HG02623 (cell line): ENCODE data around the gene MYL6B.
"Not testable (repeated sequence)": the region's sequence is repeated elsewhere in the genome, so short reads cannot be mapped to it uniquely, and the experiment has no call there.

ENCODE experiments used
- ATAC-seq: cut with Tn5 transposase; IDR thresholded peaks from one replicate; pipeline ENCODE4 v1.9.1; 2021; ENCODE audit warnings: moderate library complexity; ENCODE audit not compliant: unreplicated experiment

The MYL6B gene

DNA sequence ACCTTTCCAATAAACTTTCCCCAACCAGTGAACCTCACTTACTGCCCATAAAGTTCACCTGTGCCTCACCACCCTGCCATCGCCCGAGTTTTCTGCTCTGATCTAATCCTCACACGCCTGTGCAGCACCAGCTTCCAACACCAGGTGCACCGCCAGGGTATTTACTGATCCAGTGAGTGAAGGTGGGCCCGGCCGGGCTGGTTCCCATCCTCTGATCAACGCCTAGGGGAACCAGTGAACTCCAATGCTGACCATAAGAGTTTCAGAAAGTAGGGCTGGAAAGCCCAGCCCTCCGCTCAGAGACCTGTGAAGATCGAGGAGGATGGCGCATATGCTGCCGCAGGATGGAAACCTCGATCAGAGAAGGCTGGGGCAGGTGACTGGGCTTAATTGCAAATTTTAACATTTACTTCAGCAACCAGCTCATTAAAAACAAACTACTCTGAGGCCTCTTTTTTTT lies 685 bp upstream of the MYL6B start:
- ATAC-seq, result peak; percentile 37

DNA sequence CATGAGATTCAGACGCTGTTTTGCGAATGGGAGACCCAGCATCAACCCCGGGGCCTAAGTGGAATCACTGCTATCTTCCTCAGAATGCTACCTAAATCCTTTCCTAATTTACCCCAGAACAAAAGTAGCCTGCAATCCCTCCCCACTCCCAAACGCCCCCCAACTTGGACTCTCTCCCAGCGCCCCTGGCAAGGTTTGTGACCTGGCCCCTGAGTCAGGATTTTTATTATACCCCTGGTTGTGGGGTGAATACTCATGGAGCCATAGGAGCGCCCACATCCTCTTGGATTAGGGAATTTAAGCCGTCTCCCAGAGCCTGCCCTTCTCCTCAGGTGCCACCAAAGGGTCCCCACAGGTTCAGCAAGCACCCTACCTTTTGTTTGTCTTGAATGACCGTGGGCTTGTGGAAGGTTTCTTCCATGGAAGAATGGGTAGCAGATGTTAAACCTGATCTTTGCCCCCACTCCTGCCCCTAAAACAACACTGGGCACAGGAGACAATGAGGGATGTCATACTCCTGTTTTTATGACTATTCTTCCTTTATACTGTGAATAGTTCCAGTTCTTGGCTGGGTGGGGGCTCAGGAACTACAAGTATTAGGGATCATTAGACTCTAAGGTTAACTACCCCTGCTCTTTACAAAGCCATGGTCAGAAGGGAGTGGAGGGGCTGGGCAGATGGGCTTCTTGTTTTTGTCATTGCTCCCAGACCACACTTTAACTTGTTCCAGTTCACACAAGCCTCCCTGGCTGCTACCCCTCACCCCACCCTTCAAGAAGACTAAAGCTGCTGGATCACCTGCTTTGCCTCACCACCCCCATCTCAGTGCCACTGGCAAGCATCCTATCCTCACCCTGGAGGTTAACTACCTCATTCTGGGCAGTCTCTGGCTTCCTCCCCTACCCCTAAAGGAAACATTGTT lies 630 bp downstream of the MYL6B start:
- ATAC-seq, result no peak

DNA sequence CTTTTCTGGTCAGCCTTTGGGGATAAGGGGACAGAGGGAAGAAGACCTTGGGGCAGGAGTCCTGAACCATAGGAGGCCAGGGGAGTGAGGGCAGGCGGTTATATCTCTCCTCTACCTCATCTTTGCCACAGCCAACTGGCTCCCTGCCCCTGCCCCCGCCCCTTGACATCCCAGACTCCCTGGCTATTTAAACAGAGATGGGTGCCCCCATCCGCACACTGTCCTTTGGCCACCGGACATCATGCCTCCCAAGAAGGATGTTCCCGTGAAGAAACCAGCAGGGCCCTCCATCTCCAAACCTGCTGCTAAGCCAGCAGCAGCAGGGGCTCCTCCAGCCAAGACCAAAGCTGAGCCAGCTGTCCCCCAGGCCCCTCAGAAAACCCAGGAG lies 1.3 kb downstream of the MYL6B start:
- no peak for ATAC-seq

DNA sequence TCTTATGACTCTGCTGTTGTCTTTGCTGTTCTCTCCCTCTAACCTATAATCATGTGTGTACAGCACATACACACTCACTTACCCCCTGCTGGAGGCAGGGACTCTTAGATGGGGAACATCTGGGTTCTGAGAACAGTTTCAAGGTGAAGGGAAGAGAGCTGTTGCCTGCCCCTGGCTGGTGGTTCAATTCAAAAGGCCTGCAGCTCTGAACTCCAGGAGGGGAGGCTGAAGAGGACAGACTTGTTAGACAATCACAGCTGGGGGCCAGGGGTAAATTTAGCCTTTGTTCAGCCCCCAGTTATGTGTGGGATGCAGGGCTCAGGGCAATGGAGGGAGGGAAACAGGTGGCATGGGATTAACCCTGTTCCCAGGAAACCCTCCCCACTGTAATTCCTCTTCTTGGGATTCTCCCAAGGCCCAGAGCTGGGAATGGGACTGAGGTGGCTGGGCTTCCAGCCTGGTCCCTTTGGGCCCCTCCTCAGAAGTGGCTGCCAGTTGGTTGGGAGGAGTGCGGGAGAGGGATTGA lies 1.9 kb downstream of the MYL6B start:
- no peak for ATAC-seq

DNA sequence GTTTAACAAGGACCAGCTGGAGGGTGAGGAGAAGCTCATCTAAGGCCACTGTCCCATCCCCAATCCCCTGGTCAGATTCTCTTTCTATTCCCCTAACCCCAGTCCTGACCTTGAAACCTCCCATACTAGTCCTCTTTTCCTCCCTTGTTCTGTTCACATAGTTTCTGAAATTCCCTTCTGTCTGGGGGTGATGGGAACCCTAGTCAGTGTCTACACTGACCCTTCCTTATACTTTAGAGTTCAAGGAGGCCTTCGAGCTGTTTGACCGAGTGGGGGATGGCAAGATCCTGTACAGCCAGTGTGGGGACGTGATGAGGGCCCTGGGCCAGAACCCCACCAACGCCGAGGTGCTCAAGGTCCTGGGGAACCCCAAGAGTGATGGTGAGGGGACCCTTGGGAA lies 2.4 kb downstream of the MYL6B start:
- ATAC-seq, result no peak

DNA sequence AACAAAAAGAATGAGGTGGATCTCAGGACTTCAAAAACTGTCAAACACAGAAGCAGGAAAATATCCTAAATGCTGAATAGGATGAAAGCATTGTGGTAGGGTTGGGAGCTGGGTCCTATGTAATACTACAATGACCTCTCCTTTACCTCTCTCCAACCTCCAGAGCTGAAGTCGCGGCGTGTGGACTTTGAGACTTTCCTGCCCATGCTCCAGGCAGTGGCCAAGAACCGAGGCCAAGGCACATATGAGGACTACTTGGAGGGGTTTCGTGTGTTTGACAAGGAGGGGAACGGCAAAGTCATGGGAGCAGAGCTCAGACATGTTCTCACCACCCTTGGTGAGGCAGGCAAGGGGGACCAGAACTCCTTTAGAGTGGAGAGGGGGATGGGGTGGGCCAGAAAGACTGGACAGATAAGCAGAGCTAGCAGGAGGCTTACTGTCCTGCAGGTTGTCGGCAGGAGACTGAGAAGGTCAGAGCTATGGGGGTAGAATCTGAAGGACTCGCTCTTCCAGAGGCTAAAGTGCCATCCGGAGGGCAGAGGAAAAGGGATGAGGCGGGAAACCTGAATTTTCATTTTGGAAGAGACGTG lies 3.0 kb downstream of the MYL6B start:
- no peak for ATAC-seq

DNA sequence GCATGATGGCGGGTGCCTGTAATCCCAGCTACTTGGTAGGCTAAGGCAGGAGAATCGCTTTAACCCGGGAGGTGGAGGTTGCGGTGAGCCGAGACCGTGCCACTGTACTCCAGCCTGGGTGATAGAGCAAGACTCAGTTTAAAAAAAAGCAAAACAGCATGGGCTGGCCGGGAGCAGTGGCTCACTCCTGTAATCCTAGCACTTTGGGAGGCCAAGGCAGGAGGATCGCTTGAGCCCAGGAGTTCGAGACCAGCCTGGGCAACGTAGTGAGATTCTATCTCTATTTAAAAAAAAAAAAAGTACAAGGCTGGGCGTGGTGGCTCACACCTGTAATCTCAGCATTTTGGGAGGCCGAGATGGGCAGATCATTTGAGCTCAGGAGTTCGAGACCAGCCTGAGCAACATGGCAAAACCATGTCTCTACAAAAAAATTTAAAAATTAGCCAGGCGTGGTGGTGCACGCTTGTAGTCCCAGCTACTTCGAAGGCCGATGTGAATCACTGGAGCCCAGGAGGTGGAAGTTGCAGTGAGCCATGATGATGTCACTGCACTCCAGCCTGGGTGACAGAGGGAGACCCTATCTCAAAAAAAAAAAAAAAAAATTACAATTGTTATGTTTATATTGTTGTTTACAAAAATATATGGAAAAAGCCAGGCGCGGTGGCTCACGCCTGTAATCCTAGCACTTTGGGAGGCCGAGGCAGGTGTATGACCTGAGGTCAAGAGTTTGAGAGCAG lies 4.2 kb downstream of the MYL6B start:
- not testable (repeated sequence) for ATAC-seq

DNA sequence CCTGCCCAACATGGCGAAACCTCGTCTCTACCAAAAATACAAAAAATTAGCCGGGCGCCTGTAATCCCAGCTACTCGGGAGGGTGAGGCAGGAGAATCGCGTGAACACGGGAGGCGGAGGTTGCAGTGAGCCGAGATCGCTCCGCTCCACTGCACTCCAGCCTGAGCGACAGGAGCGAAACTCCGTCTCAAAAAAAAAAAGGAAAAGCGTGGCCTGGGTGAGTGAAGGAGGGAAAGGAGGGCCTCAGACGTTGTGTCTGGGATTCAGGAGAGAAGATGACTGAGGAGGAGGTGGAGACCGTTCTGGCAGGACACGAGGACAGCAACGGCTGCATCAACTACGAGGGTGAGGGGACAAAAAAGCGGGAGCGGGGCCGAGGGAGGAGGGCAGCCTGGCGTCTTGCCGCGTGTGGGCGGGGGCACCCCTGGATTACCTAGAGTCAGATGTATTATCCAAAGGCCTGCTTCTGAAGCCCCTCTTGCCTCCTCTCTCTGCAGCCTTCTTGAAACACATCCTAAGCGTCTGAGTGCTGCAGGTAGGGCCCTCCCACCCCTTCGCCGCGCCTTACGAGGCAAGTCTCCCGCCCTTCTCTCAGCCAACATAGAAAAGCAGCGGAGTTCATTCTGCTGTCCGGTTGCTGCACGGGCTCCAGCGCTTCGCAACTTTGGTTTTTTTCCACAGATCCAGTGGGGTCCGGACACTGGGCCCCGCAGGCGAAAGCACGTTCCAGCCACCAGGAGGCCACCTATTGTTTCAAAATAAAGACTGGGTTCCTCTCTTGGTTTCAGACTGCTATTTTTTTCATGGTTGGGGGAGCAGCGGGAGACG lies 5.0 kb downstream of the MYL6B start:
- peak; percentile 30 for ATAC-seq

DNA sequence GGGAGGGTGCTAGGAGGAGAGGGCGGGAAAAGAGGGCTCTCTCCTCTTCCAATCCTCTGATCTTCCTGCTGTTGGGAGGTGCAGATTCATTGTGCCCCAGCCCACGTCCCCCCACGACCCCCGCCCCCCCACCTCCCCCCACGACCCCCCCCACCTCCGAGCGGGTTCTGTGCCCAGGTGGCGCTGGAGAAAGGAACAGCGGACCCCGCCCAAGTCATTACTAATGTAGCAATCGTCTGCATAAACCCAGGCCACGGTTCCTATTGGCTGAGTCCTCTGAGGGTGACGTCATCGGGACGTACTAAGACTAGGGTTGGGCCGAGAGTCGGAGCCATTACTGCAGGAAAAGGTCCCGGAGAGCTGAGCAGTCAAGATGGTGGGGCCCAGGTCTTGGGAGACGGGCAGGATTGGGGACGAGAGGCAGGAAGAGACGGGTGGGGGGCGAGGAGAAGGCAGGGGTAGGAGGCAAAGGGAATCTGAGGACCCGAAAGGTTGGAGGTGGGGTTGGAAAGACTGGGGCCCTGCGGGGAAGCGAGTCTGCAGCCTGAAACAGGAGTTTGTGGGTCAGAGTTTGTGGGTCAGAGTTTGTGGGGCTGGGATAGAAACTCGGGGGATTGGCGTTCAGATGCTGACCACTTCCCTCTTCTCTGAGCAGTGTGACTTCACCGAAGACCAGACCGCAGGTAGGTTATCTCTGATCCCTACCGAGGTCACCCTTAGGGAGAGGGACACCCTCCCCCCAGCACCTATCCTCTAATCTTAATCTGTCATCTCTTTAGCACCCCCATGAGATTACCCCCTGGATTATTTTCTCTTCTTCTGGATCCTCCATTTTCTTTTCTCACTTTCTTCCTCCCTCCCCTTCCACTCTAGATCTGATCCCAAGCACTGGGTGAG lies 5.9 kb downstream of the MYL6B start, which contains the start of gene MYL6:
Gene MYL6 (plus strand): TSS at position 331 of the 897 bp plus-strand sequence. CDS start 43 bp downstream, at position 374.
- peak; percentile 79 for ATAC-seq

DNA sequence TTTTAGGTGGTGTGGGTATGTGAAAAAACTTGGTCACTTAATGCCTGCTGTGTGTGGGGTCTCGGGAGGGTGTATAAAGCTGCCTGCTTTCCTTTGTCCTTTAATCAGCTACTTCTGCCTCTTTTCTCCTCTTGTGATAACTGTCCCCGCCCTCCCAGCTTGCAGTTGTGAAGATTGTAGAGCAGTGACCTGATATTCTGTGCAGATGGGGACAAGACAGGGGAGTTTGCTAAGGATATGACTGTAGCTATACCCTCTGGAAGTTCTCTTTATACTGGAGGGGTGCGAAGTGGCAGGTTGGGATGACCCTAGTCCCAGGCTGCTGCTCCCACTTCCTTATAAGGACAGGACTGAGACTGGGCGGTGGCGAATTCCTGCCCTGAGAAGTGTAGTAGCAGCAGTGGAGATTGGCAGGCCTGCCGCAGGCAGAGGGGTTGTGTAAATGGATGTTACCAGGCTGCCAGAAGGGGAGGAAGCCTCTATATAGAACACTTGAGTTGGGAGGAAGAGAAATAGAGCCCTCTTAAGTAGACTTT lies 6.6 kb downstream of the MYL6B start:
- ATAC-seq, result no peak

DNA sequence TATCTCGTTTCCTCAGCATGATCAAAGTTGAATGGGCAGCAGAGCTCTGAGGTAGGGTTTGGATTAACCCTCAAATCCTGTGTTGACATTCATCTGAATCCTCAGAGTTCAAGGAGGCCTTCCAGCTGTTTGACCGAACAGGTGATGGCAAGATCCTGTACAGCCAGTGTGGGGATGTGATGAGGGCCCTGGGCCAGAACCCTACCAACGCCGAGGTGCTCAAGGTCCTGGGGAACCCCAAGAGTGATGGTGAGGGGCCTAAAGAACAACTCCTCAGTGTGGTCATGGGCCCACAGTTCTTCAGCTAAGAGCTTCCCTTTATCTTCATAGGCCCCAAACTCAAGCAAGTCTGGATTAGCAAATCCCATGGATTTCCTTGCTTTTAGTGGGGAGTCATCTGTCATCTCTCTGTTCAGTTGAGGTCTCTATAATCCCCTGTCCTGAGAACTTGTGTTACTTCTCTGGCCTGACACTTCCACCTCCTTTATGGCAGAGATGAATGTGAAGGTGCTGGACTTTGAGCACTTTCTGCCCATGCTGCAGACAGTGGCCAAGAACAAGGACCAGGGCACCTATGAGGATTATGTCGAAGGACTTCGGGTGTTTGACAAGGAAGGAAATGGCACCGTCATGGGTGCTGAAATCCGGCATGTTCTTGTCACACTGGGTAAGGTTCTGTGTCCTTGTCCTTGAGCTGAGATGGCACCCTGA lies 7.2 kb downstream of the MYL6B start:
- ATAC-seq, result no peak

DNA sequence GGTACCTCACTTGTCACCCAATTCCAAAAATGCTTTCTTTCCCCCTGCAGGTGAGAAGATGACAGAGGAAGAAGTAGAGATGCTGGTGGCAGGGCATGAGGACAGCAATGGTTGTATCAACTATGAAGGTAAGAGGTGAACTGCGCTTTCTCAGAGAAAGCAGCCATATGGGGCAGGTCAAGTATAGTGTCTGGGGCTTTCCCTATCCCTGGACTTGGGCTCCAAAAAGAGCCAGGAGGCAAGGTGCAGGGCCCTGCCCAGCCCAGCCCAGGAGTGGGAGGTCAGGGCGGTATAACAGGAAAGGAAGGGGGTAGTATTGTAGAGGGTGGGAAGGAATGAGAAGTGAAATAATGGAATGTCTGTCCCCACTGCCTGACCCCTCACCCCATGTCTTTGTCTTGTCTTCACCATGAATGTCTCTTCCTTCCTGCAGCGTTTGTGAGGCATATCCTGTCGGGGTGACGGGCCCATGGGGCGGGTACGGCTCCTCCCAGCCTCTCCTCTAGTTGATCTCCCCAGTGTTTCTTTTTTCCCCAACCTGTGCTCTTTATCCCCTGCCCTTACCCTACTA lies 7.9 kb downstream of the MYL6B start:
- ATAC-seq, result no peak

DNA sequence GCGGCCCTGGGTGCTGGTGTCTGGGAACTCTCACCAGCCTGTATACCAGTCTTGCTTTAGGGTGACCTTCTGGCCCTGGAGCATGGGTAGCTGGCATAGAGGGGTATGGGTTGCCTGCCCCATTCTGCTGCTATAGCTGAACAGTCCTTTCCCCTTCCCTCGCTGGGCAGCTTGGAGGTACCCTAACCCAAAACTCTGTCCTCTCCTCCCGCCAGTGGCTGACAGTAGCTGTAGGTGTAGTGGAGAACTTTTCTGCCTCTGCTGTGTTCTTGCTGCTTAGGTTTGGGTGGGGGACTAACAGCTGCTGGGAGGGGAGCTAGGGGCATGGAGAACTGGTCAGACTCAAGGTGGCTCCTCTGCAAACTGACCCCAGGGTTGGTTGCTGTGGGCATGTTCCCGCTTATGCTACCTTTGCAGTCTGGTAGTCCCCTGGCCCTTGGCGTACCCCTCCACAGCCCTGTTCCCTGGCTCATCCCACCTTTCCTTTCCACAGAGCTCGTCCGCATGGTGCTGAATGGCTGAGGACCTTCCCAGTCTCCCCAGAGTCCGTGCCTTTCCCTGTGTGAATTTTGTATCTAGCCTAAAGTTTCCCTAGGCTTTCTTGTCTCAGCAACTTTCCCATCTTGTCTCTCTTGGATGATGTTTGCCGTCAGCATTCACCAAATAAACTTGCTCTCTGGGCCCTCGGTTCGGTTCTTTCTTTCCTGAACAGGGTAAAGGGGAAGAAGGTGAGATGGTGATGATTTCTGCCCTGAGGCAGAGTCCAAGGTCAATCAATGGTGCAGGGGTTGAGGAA lies 8.7 kb downstream of the MYL6B start:
- no peak for ATAC-seq

DNA sequence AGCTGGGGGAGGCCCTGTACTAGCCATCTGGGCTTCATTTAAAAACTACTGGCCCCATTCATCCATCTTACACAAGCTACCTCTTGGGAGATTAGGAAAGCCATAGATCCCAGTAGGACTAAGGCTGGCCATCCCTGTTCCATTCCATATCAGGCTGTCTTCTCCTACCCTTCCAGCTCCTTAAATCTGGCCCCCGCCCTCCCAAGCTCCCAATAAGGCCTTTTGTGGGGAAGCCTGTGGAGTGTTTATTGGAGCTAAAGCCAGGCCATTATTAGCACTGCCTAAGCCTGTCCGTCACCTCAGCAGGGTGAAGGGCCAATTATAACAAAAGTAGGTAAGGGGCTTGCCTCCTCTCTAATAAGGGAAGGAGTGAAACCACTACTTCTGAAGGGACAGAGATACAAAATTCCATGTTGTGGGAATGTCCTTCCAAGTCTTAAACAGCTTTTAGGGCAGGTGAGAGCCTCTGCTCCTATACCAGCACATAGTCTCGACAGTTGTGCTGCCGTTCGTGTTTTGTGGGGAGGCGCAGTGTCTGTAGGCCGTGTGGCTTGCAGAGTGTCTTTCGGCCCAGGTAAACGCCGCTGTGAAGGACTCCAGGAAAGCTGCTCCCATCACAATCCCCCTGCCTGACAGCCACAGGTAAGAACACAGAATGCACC lies 9.4 kb downstream of the MYL6B start:
- ATAC-seq, result no peak

DNA sequence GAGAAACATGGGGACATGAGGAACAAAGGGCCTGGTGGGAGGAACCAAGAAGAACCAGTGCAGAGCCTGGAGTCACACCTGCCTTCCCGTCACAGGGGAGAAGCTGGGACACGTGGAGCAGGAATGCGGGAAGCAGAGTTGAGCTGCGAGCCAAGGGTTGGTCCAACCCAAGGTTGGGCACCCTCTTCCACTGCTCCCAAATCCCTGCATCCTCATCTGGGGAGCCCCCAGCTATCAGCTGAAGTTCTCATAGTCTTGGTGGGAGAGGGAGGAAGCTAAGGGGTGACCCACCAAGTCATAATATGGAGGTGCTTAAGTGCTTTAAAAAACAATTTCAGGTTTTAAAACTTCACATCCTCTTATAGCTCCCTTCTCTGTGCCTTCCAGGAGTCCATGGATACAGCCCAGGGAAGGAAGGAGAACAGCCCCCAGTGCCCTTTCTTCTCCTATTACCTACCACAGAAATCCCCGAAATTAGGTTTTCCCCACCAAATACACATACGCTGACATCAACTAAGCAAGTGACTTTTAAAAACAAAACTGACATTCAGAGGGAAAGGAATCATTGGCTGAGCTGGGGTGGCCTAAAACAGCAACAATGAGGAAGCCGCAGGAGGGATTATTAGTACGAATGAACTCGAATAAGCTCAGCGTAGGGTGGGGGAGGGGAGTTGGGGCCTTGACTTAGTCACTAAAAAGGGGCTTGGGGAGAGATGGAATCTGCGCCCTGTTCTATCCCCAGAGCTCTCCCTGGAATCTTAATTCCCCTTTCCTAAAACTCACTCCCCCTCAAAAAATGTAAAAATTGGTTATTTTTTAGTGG lies 10.3 kb downstream of the MYL6B start:
- no peak for ATAC-seq
